GM18951 (cell line): ENCODE measurements around the gene MINDY2.

Experiments
- POLR2A ChIP-seq: IDR thresholded peaks from 4 replicates; pipeline ENCODE4 v1.6.1; 2011; ENCODE audit warnings: mild to moderate bottlenecking; ENCODE audit not compliant: insufficient read length, insufficient read depth; ENCODE audit errors: extremely low read depth
- in situ Hi-C: fragments of 300-500 bp; cut with MboI; formaldehyde crosslinking; loops from one replicate; pipeline ENCODE4 v1.12.0; 2022; ENCODE audit warnings: low sequenced_read_pairs, mixed read lengths, inconsistent platforms; ENCODE audit not compliant: unreplicated experiment

The MINDY2 gene

DNA sequence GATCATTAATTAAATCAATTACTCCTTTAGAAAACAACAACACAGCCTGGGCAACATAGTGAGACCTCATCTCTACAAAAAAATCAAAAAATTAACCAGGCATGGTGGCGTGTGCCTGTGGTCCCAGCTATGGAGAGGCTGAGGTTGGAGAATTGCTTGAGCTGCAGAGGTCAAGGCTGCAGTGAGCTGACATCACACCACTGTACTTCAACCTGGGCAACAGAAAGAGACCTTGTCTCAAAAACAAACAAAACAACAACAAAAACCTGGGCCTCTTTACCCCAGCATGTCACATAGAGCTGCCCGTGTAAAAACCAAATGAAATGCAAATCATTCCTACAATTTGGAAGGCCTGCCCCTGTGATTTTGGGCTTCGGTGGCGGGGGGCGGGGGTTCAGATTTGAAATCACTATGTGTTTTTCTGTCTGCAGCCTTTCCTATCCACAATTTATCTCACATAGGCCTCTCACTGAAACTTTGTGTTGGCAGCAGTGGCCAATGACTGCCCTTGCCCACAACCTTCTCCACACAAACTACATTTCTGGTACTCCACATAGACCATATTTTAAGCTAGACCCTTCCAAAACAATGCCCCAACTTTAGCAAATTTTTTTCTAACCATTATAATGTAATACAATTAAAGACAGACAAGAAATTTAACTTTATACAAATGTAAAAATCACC, 28.1 kb upstream of the MINDY2 start:
- in situ Hi-C loops: no loop called here

DNA sequence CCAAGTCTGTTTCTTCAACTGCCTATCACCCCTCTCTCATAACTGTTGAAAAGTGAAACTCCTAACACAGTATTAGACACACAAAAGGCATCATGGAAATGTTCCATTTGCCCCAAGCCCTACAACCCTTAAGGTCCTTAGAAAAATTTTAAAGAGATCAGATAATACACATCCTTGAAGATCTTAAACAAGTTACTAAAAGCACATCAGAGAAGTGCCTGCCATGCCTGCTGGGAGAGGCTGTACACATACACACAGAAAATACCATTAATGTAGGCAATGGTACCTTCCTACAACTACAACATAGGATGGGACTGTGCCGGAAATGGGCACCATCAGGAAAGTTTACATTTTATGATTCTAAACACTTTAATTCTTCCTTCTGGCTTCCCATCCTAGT, 24.9 kb upstream of the MINDY2 start:
- no peak for TF ChIP-seq POLR2A
- in situ Hi-C loops: no loop called here

More for the DNA sequence above, 28.1 kb upstream of the MINDY2 start:
- TF ChIP-seq POLR2A: no peak

DNA sequence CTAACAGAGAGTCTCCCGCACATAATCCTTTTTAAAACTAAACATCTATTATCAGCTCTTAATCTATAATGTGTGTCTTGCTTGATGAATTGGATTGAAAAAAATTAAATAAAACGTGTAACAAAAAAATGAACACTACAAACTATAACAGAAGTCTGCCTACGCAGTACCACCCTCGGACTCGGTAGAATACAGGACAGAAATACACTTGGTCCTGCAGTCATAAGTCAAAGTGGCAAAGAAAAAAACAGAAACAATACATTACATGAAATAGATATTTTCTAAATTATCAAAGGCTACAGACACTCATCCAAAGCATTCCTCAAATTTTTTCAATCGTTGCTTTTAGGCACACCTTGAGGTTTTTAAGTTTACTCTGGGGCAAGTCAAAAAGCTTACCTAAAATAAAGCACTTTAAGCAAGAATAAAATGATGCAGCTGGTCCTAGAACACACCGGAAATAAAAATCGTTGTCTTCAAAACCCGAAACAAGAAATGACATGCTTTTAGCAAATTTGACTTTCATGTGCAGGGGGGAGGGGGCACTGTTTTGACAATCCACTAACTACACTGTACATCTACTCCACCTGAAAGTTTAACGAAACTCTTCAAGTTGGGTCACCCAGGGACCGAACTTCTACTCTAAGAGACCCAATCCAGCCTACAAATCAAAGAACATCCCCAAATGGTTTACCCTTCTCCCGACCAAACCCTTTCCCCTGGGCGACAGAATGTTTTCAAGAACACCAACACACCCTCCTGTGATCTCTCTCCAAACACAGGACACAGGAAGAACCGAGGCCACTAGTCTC, 22.9 kb upstream of the MINDY2 start:
- no peak for TF ChIP-seq POLR2A
- in situ Hi-C loops: no loop called here

DNA sequence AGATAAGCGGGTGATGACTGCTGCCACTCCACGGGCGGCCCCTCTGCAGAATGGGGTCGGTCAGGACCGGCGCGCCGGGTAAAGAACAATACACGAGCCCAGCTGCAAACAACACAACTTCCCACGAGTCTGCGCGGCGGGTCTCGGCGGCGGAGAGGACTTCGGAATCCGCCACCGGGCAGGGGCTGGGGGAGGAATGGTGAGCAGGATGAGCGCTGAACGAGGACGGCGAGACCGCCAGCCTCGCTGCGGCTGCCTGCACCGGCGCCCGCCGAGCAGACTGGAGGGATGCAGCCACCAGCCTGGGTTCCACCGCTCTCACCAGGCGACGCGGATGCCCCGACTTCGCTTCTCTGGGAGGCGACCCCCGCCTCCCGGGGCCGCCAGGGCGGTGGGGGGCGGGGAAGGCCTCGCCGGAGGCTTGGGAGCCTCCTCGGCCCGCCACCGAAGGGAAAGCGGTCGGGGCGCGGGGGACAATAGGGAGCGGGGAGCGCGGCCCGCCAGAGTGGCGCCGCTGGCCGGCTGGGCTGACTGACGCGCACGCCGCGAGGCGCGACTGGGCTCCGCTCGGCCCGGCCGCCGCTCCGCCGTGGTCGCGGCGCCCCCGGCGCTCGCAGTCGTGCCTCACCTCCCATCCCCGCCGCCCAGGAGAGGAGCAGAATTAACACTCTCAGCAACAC, 22.1 kb upstream of the MINDY2 start:
- peak; percentile 25 for TF ChIP-seq POLR2A
- in situ Hi-C loops: no loop called here

DNA sequence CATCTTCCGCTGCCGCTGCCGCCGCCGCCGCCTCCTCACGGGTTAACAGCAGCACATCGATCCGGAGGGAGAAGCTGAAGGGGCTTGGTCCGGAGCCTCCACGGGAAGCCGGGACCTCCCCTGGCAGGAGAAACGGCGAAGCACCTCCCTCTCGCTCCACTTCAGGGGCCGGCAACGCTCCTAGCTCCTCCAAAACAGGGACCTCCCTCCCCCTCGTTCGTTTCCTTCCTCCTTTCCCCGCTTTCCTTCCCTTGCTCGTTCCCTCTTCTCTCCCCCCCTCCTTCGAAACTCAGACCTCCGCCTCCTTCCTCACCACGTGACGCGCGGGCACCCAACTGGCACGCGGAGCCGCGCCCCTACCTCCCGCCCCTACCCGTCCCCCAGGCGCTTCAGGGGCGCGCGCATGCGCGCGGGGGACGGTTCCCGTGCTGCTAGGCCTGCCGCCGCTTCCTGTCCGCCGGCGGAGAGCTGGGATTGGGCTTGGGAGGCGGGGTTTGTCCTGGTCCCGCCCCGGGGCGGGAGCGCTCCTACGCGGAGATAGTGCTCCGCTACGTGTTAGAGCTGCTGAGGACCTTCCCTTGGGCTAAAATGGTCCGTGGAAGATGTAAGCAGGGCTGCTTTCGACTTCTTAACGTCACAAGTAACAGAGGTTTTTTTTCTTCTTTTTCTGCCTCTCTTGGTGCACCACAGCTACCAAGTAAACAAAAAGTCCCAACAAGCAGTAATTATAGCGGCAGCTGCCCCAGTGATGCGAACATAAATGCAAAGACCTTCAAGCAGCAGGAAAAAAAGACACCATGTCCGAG, 21.4 kb upstream of the MINDY2 start, which contains the start of gene ADAM10:
ADAM10 (minus strand) TSS at position 176 of the 806 bp plus-strand sequence; CDS start at position 3, 173 bp downstream.
- TF ChIP-seq POLR2A: peak; percentile 78
- in situ Hi-C loops: loop anchor here (25.0 kb wide), 1 partner anchor 487 kb away; no protein-coding TSS in a partner anchor

DNA sequence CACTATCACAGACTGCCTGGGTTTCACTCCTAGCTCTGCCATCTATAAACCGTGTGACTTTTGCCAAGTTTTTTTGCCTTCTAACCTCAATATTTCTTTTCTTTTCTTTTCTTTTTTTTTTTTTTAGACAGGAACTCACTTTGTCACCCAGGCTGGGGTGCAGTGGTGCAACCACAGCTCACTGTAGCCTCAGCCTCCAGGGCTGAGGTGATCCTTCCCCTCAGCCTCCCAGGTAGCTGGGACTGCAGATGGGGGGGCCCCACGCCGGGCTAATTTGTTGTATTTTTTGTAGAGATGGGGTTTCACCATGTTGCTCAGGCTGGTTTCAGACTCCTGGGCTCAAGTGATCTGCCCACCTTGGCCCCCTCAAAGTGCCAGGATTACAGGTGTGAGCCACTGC, 18.4 kb upstream of the MINDY2 start:
- in situ Hi-C loops: loop anchor here (25.0 kb wide), 1 partner anchor 490 kb away; no protein-coding TSS in a partner anchor
- TF ChIP-seq POLR2A: no peak

DNA sequence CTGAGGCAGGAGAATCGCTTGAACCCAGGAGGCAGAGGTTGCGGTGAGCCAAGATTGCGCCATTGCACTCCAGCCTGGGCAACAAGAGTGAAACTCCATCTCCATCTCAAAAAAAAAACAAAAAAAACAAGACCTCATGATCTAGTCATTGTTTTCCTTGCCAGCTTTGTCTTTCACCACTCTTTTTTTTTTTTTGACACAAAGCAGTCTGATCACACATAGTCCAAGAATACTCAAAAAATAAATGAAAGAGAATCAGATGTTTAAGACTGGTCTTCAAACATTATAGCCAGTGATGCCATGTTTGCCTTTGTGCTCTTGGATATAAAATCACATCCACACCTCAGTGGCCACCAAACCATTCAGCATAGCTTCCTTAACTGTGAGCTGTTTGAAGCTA, 15.8 kb upstream of the MINDY2 start:
- no peak for TF ChIP-seq POLR2A
- in situ Hi-C loops: loop anchor here (25.0 kb wide), 1 partner anchor 493 kb away; no protein-coding TSS in a partner anchor

DNA sequence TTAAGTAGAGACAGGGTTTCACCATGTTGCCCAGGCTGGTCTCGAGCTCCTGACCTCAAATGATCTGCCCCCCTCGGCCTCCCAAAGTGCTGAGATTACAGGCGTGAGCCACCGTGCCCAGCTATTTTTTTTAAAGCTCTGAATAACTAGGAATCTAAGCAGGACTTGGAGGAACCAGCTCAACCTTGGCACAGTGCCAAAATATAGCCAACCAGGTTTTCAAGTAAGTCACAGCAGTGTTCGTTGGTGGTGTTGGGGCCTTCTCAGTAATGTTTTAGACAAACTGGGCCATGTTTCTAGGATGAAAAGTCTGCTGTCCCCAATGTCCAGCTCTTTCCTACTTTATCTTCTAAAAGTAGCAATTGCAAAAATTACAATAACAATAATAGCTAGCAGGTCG, 15.1 kb upstream of the MINDY2 start:
- no peak for TF ChIP-seq POLR2A
- in situ Hi-C loops: loop anchor here (25.0 kb wide), 1 partner anchor 494 kb away; no protein-coding TSS in a partner anchor

DNA sequence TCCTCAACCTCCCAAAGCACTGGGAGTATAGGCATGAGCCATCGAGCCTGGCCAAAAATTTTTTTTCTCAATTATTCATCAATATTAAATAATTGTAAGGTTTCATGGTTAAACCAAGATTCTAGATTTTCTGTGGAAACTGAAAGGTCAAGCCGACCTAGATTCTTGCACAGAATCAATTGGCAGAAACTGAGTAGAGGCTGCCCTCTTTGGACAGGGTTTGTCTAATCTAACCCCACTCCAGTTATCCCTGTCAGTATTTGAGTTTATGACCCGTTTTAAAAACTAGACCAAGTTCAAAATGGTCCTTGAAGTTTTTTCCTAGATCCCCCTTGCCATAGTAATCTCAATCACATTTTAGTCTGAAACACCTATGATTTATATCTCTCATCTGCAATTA, 13.0 kb upstream of the MINDY2 start:
- no peak for TF ChIP-seq POLR2A
- in situ Hi-C loops: loop anchor here (25.0 kb wide), 1 partner anchor 496 kb away; no protein-coding TSS in a partner anchor

DNA sequence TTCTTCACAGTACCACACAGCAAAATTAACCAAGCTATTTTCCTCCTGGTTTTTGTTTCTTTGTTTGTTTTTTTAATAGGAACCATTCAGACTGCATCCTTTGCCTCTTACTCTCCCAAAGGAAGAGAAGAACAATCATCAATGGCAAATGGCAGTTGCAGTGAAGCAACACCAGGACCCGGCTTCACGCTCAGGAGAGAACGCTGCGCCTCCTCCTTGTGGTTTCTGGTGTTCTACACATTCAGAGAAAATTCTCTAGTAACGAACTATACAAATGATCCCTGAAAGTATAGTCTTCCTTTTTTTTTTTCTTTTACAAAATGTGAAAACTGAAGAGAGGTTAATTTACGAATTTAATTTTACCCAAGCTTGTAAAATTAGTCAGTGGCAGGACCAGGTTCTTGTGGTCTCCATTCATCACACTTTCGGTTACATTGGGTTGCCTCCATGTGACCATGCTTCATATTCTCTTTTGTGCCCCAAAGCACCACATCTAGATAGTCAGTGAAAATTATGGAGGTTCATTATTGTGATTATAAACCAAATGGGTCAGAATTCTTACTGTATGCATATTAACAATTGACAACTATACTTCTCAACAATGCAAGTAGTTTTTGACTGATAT, 10.6 kb upstream of the MINDY2 start:
- no peak for TF ChIP-seq POLR2A
- in situ Hi-C loops: loop anchor here (25.0 kb wide), 1 partner anchor 498 kb away; no protein-coding TSS in a partner anchor

DNA sequence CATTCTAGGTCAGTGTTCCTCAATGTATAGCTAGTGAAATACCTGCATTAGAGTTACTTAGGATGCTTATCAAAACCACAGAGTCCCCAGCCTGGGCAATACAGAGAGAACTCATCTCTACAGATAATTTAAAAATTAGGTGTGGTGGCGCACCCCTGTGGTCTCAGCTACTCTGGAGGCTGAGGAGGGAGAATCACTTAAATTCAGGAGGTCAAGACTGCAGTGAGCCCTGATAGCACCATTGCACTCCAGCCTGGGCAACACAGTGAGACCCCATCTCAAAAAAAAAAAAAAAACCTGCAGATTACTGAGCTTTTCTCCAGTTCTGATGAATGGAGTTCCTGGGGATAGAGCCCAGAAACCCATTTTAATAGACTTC, 10.1 kb upstream of the MINDY2 start:
- in situ Hi-C loops: loop anchor here (25.0 kb wide), 1 partner anchor 499 kb away; no protein-coding TSS in a partner anchor

DNA sequence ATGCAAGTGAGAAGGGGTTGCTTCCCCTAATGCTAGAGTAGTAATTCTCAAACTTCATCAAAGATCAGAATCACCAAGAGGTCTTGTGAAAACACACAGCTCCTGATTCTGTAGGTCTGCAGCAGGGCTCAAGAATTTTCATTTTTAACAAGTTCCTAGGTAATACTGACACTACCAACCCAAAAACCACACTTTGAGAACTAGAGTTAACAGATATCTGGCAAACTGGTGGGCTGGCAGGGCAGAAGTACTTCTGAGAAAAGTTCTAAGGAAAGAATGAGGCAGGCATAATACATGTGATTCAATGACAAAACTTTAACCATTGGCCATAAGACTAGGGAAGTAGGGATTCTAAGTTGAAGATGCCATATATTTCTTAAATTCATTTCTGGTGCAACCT, 8.8 kb upstream of the MINDY2 start:
- in situ Hi-C loops: loop anchor here (25.0 kb wide), 1 partner anchor 500 kb away; no protein-coding TSS in a partner anchor
- TF ChIP-seq POLR2A: no peak

More for the DNA sequence above, 10.1 kb upstream of the MINDY2 start:
- TF ChIP-seq POLR2A: no peak
